CD4-positive, alpha-beta T cell treated with Interleukin-12 subunit alpha and Interleukin-12 subunit beta, for 1 hour (primary cell): Measurements from ENCODE around the gene BABAM2.
A peak's percentile ranks its signal among the peaks of the same experiment; 100 is the strongest.
"Not testable (repeated sequence)": the region's sequence is repeated elsewhere in the genome, so short reads cannot be mapped to it uniquely, and the experiment has no call there.

Experiments used
- DNase-seq: peaks from one replicate; pipeline ENCODE4 v3.0.0-alpha.2; 2020

Gene BABAM2

GRCh38 chr2:27890146-27890923 is at the start of gene BABAM2, which contains the start of gene RBKS:
Gene BABAM2, plus strand, starts transcription at chr2:27890729. Its CDS starts 3,828 bp downstream, at chr2:27894557.
Gene RBKS, minus strand, starts transcription at chr2:27890387. Its CDS starts 42 bp downstream, at chr2:27890345.
- DNase-seq = peak; percentile 94

- no peak for DNase-seq
These were observed 47.6 kb upstream of the BABAM2 start for GRCh38 chr2:27842894-27843293.

GRCh38 chr2:27843992-27844391 is 46.5 kb upstream of the BABAM2 start:
- DNase-seq = no peak

- DNase-seq = no peak
These were observed 45.7 kb upstream of the BABAM2 start for GRCh38 chr2:27844821-27845255.

GRCh38 chr2:27847333-27847732 is 43.2 kb upstream of the BABAM2 start:
- DNase-seq = no peak

- DNase-seq = no peak
These were observed 40.8 kb upstream of the BABAM2 start for GRCh38 chr2:27849558-27850205.

- no peak for DNase-seq
These were observed 37.8 kb upstream of the BABAM2 start for GRCh38 chr2:27852691-27853090.

GRCh38 chr2:27854229-27854862 is 36.2 kb upstream of the BABAM2 start:
- DNase-seq = no peak

- DNase-seq = no peak
These were observed 35.1 kb upstream of the BABAM2 start for GRCh38 chr2:27855476-27855875.

GRCh38 chr2:27856386-27856785 is 34.1 kb upstream of the BABAM2 start:
- no peak for DNase-seq

- DNase-seq = no peak
These were observed 33.6 kb upstream of the BABAM2 start for GRCh38 chr2:27856956-27857355.

- no peak for DNase-seq
These were observed 32.9 kb upstream of the BABAM2 start for GRCh38 chr2:27857417-27858172.

GRCh38 chr2:27860111-27860510 is 30.4 kb upstream of the BABAM2 start:
- no peak for DNase-seq

GRCh38 chr2:27863146-27863545 is 27.4 kb upstream of the BABAM2 start:
- no peak for DNase-seq

- not testable (repeated sequence) for DNase-seq
These were observed 26.6 kb upstream of the BABAM2 start for GRCh38 chr2:27863955-27864354.

GRCh38 chr2:27866237-27866636 is 24.3 kb upstream of the BABAM2 start:
- DNase-seq = no peak

- DNase-seq = no peak
These were observed 20.8 kb upstream of the BABAM2 start for GRCh38 chr2:27869763-27870162.

- DNase-seq = no peak
These were observed 19.8 kb upstream of the BABAM2 start for GRCh38 chr2:27870724-27871123.

- DNase-seq = no peak
These were observed 18.7 kb upstream of the BABAM2 start for GRCh38 chr2:27871802-27872201.

GRCh38 chr2:27873091-27873490 is 17.4 kb upstream of the BABAM2 start:
- no peak for DNase-seq

- DNase-seq = no peak
These were observed 15.2 kb upstream of the BABAM2 start for GRCh38 chr2:27875089-27875881.

GRCh38 chr2:27878825-27879224 is 11.7 kb upstream of the BABAM2 start:
- no peak for DNase-seq
